ENCODE measurements around the gene RTKN2.

The RTKN2 gene

GRCh38 chr10:62217683-62218082, 51.0 kb downstream of the RTKN2 start:
- Histone ChIP-seq H3K36me3 (replicated peaks; ENCODE audit: insufficient read depth, low read length) (no peaks in the 10 kb centered on the region), H3K27me3 (replicated peaks; ENCODE audit: insufficient read depth, low read length) (no peaks in the 10 kb centered on the region), H3K79me2 (ENCODE audit: low read length) (no peaks in the 10 kb centered on the region), H3K4me3 (ENCODE audit: low read length) (no peak overlapping the region), H3K27ac (ENCODE audit: low read length) (no peak overlapping the region), H3K4me2 (ENCODE audit: low read depth, low read length) (no peak overlapping the region), H3K9me3 (replicated peaks; ENCODE audit: insufficient read depth, low read length) (no peaks in the 10 kb centered on the region), H3K4me1 (ENCODE audit: low read length) (no peaks in the 10 kb centered on the region), H2AFZ (ENCODE audit: low read length) (no peak overlapping the region), H3F3A (ENCODE audit: insufficient read depth, low read length) (no peaks in the 10 kb centered on the region), H3K9me2 (replicated peaks; ENCODE audit: insufficient read depth, low read length) (no peaks in the 10 kb centered on the region), H4K20me1 (ENCODE audit: insufficient read depth, low read length) (no peaks in the 10 kb centered on the region), H3K9ac (ENCODE audit: low read length) (no peak overlapping the region)
- no peak for DNase-seq
- TF ChIP-seq EZH2 (optimal IDR thresholded peaks at IDR 0.05; ENCODE audit: low read depth, low read length) (no peak), EZH2phosphoT487 (IDR thresholded peaks at IDR 0.05; ENCODE audit: low read length) (no peak)
- TF ChIP-seq, protein P1, sequence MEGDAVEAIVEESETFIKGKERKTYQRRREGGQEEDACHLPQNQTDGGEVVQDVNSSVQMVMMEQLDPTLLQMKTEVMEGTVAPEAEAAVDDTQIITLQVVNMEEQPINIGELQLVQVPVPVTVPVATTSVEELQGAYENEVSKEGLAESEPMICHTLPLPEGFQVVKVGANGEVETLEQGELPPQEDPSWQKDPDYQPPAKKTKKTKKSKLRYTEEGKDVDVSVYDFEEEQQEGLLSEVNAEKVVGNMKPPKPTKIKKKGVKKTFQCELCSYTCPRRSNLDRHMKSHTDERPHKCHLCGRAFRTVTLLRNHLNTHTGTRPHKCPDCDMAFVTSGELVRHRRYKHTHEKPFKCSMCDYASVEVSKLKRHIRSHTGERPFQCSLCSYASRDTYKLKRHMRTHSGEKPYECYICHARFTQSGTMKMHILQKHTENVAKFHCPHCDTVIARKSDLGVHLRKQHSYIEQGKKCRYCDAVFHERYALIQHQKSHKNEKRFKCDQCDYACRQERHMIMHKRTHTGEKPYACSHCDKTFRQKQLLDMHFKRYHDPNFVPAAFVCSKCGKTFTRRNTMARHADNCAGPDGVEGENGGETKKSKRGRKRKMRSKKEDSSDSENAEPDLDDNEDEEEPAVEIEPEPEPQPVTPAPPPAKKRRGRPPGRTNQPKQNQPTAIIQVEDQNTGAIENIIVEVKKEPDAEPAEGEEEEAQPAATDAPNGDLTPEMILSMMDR (IDR thresholded peaks at IDR 0.05; ENCODE audit: low read length) = no peak

DNA sequence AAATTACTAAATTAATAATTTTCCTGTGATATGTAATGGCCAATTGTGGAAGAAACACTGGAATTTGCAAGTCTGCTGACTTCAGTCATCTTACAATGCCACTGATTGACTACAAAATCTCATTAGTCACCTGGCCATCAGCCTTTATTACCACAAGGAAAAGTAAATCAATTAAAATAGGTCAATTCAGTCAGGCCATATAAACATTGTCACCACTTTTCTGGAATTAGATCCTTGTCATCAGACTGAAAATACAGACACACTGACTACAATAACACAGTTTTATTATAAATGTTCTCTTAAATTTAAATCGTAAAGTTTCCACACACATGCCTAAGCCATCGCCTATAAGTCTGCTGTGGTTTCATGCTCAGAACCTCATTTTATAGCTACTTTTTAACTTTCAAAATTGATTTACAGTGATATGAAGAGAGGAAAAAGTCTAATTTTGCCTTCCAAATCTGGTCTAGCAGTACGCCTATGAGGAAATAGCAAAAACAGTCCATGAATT, 54.2 kb downstream of the RTKN2 start:
- no peak for DNase-seq
- Histone ChIP-seq H3K79me2 (ENCODE audit: low read length) (no peaks in the 10 kb centered on the region), H3K4me2 (ENCODE audit: low read depth, low read length) (no peak overlapping the region), H3K27me3 (replicated peaks; ENCODE audit: insufficient read depth, low read length) (no peaks in the 10 kb centered on the region), H3K4me3 (ENCODE audit: low read length) (no peak overlapping the region), H2AFZ (ENCODE audit: low read length) (no peak overlapping the region), H3K9me3 (replicated peaks; ENCODE audit: insufficient read depth, low read length) (no peaks in the 10 kb centered on the region), H4K20me1 (ENCODE audit: insufficient read depth, low read length) (no peaks in the 10 kb centered on the region), H3F3A (ENCODE audit: insufficient read depth, low read length) (no peaks in the 10 kb centered on the region), H3K9ac (ENCODE audit: low read length) (no peak overlapping the region), H3K27ac (ENCODE audit: low read length) (no peak overlapping the region), H3K4me1 (ENCODE audit: low read length) (no peaks in the 10 kb centered on the region), H3K9me2 (replicated peaks; ENCODE audit: insufficient read depth, low read length) (no peaks in the 10 kb centered on the region), H3K36me3 (replicated peaks; ENCODE audit: insufficient read depth, low read length) (no peaks in the 10 kb centered on the region)
- no peak for TF ChIP-seq EZH2phosphoT487 (IDR thresholded peaks at IDR 0.05; ENCODE audit: low read length)
- TF ChIP-seq EZH2 (optimal IDR thresholded peaks at IDR 0.05; ENCODE audit: low read depth, low read length) = no peak
- TF ChIP-seq, protein P1 (IDR thresholded peaks at IDR 0.05; ENCODE audit: low read length) = no peak

DNA sequence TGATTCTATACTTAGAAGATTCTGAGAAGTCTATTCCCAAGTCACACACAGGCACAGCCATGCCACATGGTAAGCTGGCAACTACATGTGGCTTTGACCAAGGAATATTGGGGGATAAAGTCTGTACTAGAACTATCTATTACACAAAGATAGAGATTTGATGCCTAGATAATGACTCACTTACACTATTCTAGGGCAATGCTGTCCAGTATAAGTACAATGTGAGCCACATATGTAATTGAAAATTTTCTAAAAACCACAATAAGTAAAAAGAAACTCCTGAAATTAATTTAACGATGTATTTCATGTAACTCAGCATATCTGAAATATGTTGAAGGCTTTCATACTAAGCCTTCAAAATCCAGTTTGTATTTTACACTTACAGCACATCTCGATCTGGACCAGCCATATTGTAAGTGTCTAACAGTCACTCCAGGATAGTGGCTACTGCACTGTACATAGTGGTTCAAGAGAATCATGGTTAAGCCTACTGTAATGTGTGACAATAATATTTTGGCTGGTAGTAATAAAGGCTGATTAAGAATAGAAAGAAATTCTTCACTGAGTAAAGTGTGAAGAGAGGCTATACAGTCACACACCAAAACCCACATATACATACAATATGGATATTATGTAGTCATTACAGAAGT, 62.8 kb downstream of the RTKN2 start:
- Histone ChIP-seq H3K4me2 (ENCODE audit: low read depth, low read length) (no peak overlapping the region), H2AFZ (ENCODE audit: low read length) (no peak overlapping the region), H3K27me3 (replicated peaks; ENCODE audit: insufficient read depth, low read length) (no peaks in the 10 kb centered on the region), H3K79me2 (ENCODE audit: low read length) (no peaks in the 10 kb centered on the region), H3K4me3 (ENCODE audit: low read length) (no peak overlapping the region), H3K9ac (ENCODE audit: low read length) (no peak overlapping the region), H3K9me3 (replicated peaks; ENCODE audit: insufficient read depth, low read length) (no peaks in the 10 kb centered on the region), H3K36me3 (replicated peaks; ENCODE audit: insufficient read depth, low read length) (no peaks in the 10 kb centered on the region), H3K4me1 (ENCODE audit: low read length) (no peaks in the 10 kb centered on the region), H3F3A (ENCODE audit: insufficient read depth, low read length) (no peaks in the 10 kb centered on the region), H3K27ac (ENCODE audit: low read length) (no peak overlapping the region), H3K9me2 (replicated peaks; ENCODE audit: insufficient read depth, low read length) (no peaks in the 10 kb centered on the region), H4K20me1 (ENCODE audit: insufficient read depth, low read length) (no peaks in the 10 kb centered on the region)
- TF ChIP-seq EZH2phosphoT487 (IDR thresholded peaks at IDR 0.05; ENCODE audit: low read length) (no peak), EZH2 (optimal IDR thresholded peaks at IDR 0.05; ENCODE audit: low read depth, low read length) (no peak)
- TF ChIP-seq, protein P1 (IDR thresholded peaks at IDR 0.05; ENCODE audit: low read length) = no peak
- no peak for DNase-seq

Data from MM.1S (cell line).